ENCODE results near the gene FHIT. TPM values are rescaled to one million over a fixed set of nuclear protein-coding genes. Genes with fewer than 3 reads are reported as not detected.
A peak's percentile ranks its signal among the peaks of the same experiment; 100 is the strongest.

The FHIT gene
- total RNA-seq, 2 donors from 2014 or later: 2.9 to 12.2 TPM

- H3K36me3 Mint-ChIP-seq (ENCODE audit: low read depth): no peaks in the 10 kb centered on the region
- H3K4me1 Mint-ChIP-seq: no peaks in the 10 kb centered on the region
- no peak overlapping the region for H3K4me3 Mint-ChIP-seq
- no peaks in the 10 kb centered on the region for H3K9me3 Mint-ChIP-seq
- H3K27ac Mint-ChIP-seq: no peak overlapping the region
- no peak for ATAC-seq (replicated peaks)
- peaks cover 7% of the 10 kb centered on the region for H3K27me3 Mint-ChIP-seq
Observed at GRCh38 chr3:60274098-60274497, 977.2 kb downstream of the FHIT start.

GRCh38 chr3:60269829-60270266, 981.4 kb downstream of the FHIT start:
- Mint-ChIP-seq H3K27ac (no peak overlapping the region), H3K27me3 (no peaks in the 10 kb centered on the region), H3K4me1 (no peaks in the 10 kb centered on the region), H3K9me3 (no peaks in the 10 kb centered on the region), H3K36me3 (ENCODE audit: low read depth) (no peaks in the 10 kb centered on the region), H3K4me3 (no peak overlapping the region)
- ATAC-seq (replicated peaks): no peak

GRCh38 chr3:60269377-60269776, 981.9 kb downstream of the FHIT start:
- no peak overlapping the region for H3K4me3 Mint-ChIP-seq
- no peak for ATAC-seq (replicated peaks)
- no peaks in the 10 kb centered on the region for H3K4me1 Mint-ChIP-seq
- H3K27me3 Mint-ChIP-seq: no peaks in the 10 kb centered on the region
- no peaks in the 10 kb centered on the region for H3K36me3 Mint-ChIP-seq (ENCODE audit: low read depth)
- H3K9me3 Mint-ChIP-seq: no peaks in the 10 kb centered on the region
- no peak overlapping the region for H3K27ac Mint-ChIP-seq

GRCh38 chr3:60268123-60268522, 983.1 kb downstream of the FHIT start:
- no peak overlapping the region for H3K4me3 Mint-ChIP-seq
- no peaks in the 10 kb centered on the region for H3K9me3 Mint-ChIP-seq
- H3K27me3 Mint-ChIP-seq: no peaks in the 10 kb centered on the region
- H3K4me1 Mint-ChIP-seq: no peaks in the 10 kb centered on the region
- H3K27ac Mint-ChIP-seq: no peak overlapping the region
- ATAC-seq (replicated peaks): no peak
- no peaks in the 10 kb centered on the region for H3K36me3 Mint-ChIP-seq (ENCODE audit: low read depth)

GRCh38 chr3:60266444-60266843, 984.8 kb downstream of the FHIT start:
- H3K4me3 Mint-ChIP-seq: no peak overlapping the region
- ATAC-seq (replicated peaks): no peak
- no peaks in the 10 kb centered on the region for H3K36me3 Mint-ChIP-seq (ENCODE audit: low read depth)

GRCh38 chr3:60263191-60263590, 988.1 kb downstream of the FHIT start:
- Mint-ChIP-seq H3K36me3 (ENCODE audit: low read depth) (no peaks in the 10 kb centered on the region), H3K27me3 (peaks cover 3% of the 10 kb centered on the region), H3K9me3 (no peaks in the 10 kb centered on the region), H3K27ac (no peak overlapping the region), H3K4me3 (no peak overlapping the region), H3K4me1 (no peaks in the 10 kb centered on the region)
- ATAC-seq (replicated peaks): no peak

More at GRCh38 chr3:60266444-60266843, 984.8 kb downstream of the FHIT start:
- Mint-ChIP-seq H3K4me1 (no peaks in the 10 kb centered on the region), H3K27ac (no peak overlapping the region), H3K27me3 (no peaks in the 10 kb centered on the region), H3K9me3 (no peaks in the 10 kb centered on the region)

GRCh38 chr3:60262546-60262945, 988.7 kb downstream of the FHIT start:
- H3K27ac Mint-ChIP-seq: no peak overlapping the region
- no peak for ATAC-seq (replicated peaks)
- H3K4me3 Mint-ChIP-seq: no peak overlapping the region
- no peaks in the 10 kb centered on the region for H3K36me3 Mint-ChIP-seq (ENCODE audit: low read depth)
- no peaks in the 10 kb centered on the region for H3K9me3 Mint-ChIP-seq
- peaks cover 3% of the 10 kb centered on the region for H3K27me3 Mint-ChIP-seq
- no peaks in the 10 kb centered on the region for H3K4me1 Mint-ChIP-seq

GRCh38 chr3:60260546-60260945, 990.7 kb downstream of the FHIT start:
- no peak for ATAC-seq (replicated peaks)
- H3K27ac Mint-ChIP-seq: no peak overlapping the region
- peaks cover 13% of the 10 kb centered on the region for H3K9me3 Mint-ChIP-seq
- H3K4me1 Mint-ChIP-seq: peaks cover 6% of the 10 kb centered on the region
- H3K4me3 Mint-ChIP-seq: no peak overlapping the region
- peaks cover 3% of the 10 kb centered on the region for H3K27me3 Mint-ChIP-seq
- no peaks in the 10 kb centered on the region for H3K36me3 Mint-ChIP-seq (ENCODE audit: low read depth)

GRCh38 chr3:60250810-60251209, 1000.4 kb downstream of the FHIT start:
- no peaks in the 10 kb centered on the region for H3K36me3 Mint-ChIP-seq (ENCODE audit: low read depth)
- H3K4me1 Mint-ChIP-seq: no peaks in the 10 kb centered on the region
- no peaks in the 10 kb centered on the region for H3K27me3 Mint-ChIP-seq
- H3K4me3 Mint-ChIP-seq: no peak overlapping the region
- no peaks in the 10 kb centered on the region for H3K9me3 Mint-ChIP-seq
- ATAC-seq (replicated peaks): no peak
- no peak overlapping the region for H3K27ac Mint-ChIP-seq

- no peak for ATAC-seq (replicated peaks)
- H3K9me3 Mint-ChIP-seq: no peaks in the 10 kb centered on the region
- no peaks in the 10 kb centered on the region for H3K4me1 Mint-ChIP-seq
- H3K36me3 Mint-ChIP-seq (ENCODE audit: low read depth): no peaks in the 10 kb centered on the region
- no peak overlapping the region for H3K4me3 Mint-ChIP-seq
- H3K27me3 Mint-ChIP-seq: no peaks in the 10 kb centered on the region
- H3K27ac Mint-ChIP-seq: no peak overlapping the region
Observed at GRCh38 chr3:60250206-60250605, 1001.0 kb downstream of the FHIT start.

- Mint-ChIP-seq H3K27me3 (no peaks in the 10 kb centered on the region), H3K27ac (no peak overlapping the region)
Observed at GRCh38 chr3:60246361-60246760, 1004.9 kb downstream of the FHIT start.

GRCh38 chr3:60243456-60243855, 1007.8 kb downstream of the FHIT start:
- Mint-ChIP-seq H3K4me3 (no peak overlapping the region), H3K36me3 (ENCODE audit: low read depth) (no peaks in the 10 kb centered on the region), H3K27me3 (peaks cover 3% of the 10 kb centered on the region), H3K27ac (no peak overlapping the region), H3K9me3 (no peaks in the 10 kb centered on the region), H3K4me1 (no peaks in the 10 kb centered on the region)
- no peak for ATAC-seq (replicated peaks)

More at GRCh38 chr3:60246361-60246760, 1004.9 kb downstream of the FHIT start:
- no peaks in the 10 kb centered on the region for H3K4me1 Mint-ChIP-seq
- H3K4me3 Mint-ChIP-seq: no peak overlapping the region
- H3K9me3 Mint-ChIP-seq: no peaks in the 10 kb centered on the region
- no peak for ATAC-seq (replicated peaks)
- no peaks in the 10 kb centered on the region for H3K36me3 Mint-ChIP-seq (ENCODE audit: low read depth)

- H3K9me3 Mint-ChIP-seq: no peaks in the 10 kb centered on the region
- no peaks in the 10 kb centered on the region for H3K36me3 Mint-ChIP-seq (ENCODE audit: low read depth)
- no peak for ATAC-seq (replicated peaks)
- H3K27ac Mint-ChIP-seq: no peak overlapping the region
- H3K4me1 Mint-ChIP-seq: no peaks in the 10 kb centered on the region
- H3K27me3 Mint-ChIP-seq: peaks cover 3% of the 10 kb centered on the region
- H3K4me3 Mint-ChIP-seq: no peak overlapping the region
Observed at GRCh38 chr3:60240492-60240891, 1010.8 kb downstream of the FHIT start.

- no peaks in the 10 kb centered on the region for H3K36me3 Mint-ChIP-seq (ENCODE audit: low read depth)
- H3K9me3 Mint-ChIP-seq: peaks cover 4% of the 10 kb centered on the region
- no peak overlapping the region for H3K27ac Mint-ChIP-seq
- no peaks in the 10 kb centered on the region for H3K4me1 Mint-ChIP-seq
- H3K27me3 Mint-ChIP-seq: peaks cover 3% of the 10 kb centered on the region
- ATAC-seq (replicated peaks): no peak
- no peak overlapping the region for H3K4me3 Mint-ChIP-seq
Observed at GRCh38 chr3:60238550-60238949, 1012.7 kb downstream of the FHIT start.

GRCh38 chr3:60229502-60229901, 1021.8 kb downstream of the FHIT start:
- H3K4me1 Mint-ChIP-seq: no peaks in the 10 kb centered on the region
- peaks cover 8% of the 10 kb centered on the region for H3K9me3 Mint-ChIP-seq
- no peak for ATAC-seq (replicated peaks)
- H3K27me3 Mint-ChIP-seq: no peaks in the 10 kb centered on the region
- H3K36me3 Mint-ChIP-seq (ENCODE audit: low read depth): no peaks in the 10 kb centered on the region
- no peak overlapping the region for H3K4me3 Mint-ChIP-seq
- no peak overlapping the region for H3K27ac Mint-ChIP-seq

GRCh38 chr3:60228823-60229222, 1022.4 kb downstream of the FHIT start:
- H3K27ac Mint-ChIP-seq: no peak overlapping the region
- H3K4me3 Mint-ChIP-seq: no peak overlapping the region
- no peaks in the 10 kb centered on the region for H3K4me1 Mint-ChIP-seq
- H3K27me3 Mint-ChIP-seq: no peaks in the 10 kb centered on the region
- ATAC-seq (replicated peaks): peak; percentile 57
- no peaks in the 10 kb centered on the region for H3K36me3 Mint-ChIP-seq (ENCODE audit: low read depth)
- peaks cover 6% of the 10 kb centered on the region for H3K9me3 Mint-ChIP-seq
